ENCODE results near the gene ARSG. TPM values are rescaled to one million over a fixed set of nuclear protein-coding genes. Genes with fewer than 3 reads are reported as not detected.

Gene ARSG
- total and polyA plus RNA-seq, 9 of the 15 experiments (the other 6 are each of a cell fraction or from before 2014, with no cell fraction given) = 1.0 to 5.6 (median 1.8) TPM

GRCh38 chr17:68310152-68310551 is 18.9 kb downstream of the ARSG start:
- FAIRE-seq (no peak), DNase-seq (ENCODE audit: extremely low read depth in 1 of 4, low spot score in 3 of 4) (peak in 1 of 4 experiments; percentile 20), ATAC-seq (0 out of 3 replicates have a peak, but pooled peaks have one; percentile 36)
- no peak for TF ChIP-seq LARP7 (IDR thresholded peaks at IDR 0.05)
- TF ChIP-seq ZEB2 (IDR thresholded peaks at IDR 0.05) = no peak
- TF ChIP-seq ELF2 (CRISPR knock-in tag; IDR thresholded peaks at IDR 0.05) = no peak
- no peak for TF ChIP-seq PRMT5 (CRISPR knock-in tag; IDR thresholded peaks at IDR 0.05)
- TF ChIP-seq CTCF (IDR thresholded peaks at IDR 0.05 in 2 of 3, conservative IDR thresholded peaks at IDR 0.05 in 1 of 3; ENCODE audit: insufficient read depth in 2 of 3, low read depth in 1 of 3, low read length in 3 of 3) = no peak
- TF ChIP-seq THRB (CRISPR knock-in tag; conservative IDR thresholded peaks at IDR 0.05) = no peak
- no peak for TF ChIP-seq ZFP36 (IDR thresholded peaks at IDR 0.05; ENCODE audit: low read depth, low read length, partially characterized antibody)
- no peak for TF ChIP-seq SMARCC2 (IDR thresholded peaks at IDR 0.05; ENCODE audit: low read depth)
- TF ChIP-seq ZNF699 (CRISPR knock-in tag; IDR thresholded peaks at IDR 0.05; ENCODE audit: insufficient replicate concordance) = no peak
- no peak for TF ChIP-seq RAD51 (IDR thresholded peaks at IDR 0.05; ENCODE audit: borderline replicate concordance, low read depth)
- no peak for TF ChIP-seq ESRRA (IDR thresholded peaks at IDR 0.05; ENCODE audit: borderline replicate concordance, low read depth)
- in situ Hi-C loops (cut with MboI) (no loop called here), intact Hi-C loops (cut with micrococcal nuclease) (no loop called here)
- H3K9me1 ChIP-seq (ENCODE audit: control insufficient read depth, insufficient read depth, low read length) = no peaks in the 10 kb centered on the region
- H3K79me2 ChIP-seq (ENCODE audit: control insufficient read depth, insufficient read depth, low read length) = no peaks in the 10 kb centered on the region
- no peaks in the 10 kb centered on the region for H4K20me1 ChIP-seq (replicated peaks; ENCODE audit: control insufficient read depth, insufficient read depth, low read length)
- no peak overlapping the region for H2AFZ ChIP-seq (ENCODE audit: low read depth, low read length)
- ChIA-PET POLR2A (no interaction called here), CTCF (ENCODE audit: low intra/inter-chr PET ratio) (no interaction called here)
- H3K27ac ChIP-seq (ENCODE audit: extremely low read depth, low read depth, low read length) = no peak overlapping the region
- H3K4me2 ChIP-seq (ENCODE audit: insufficient read depth, low read length) = no peak overlapping the region
- no peak overlapping the region for H3K9ac ChIP-seq (ENCODE audit: insufficient read depth in 1 of 2, low read depth in 2 of 2, low read length in 2 of 2)
- no TSS peak for BruUV-seq (replicated peaks)
- no peaks in the 10 kb centered on the region for H3K9me3 ChIP-seq (replicated peaks; ENCODE audit: control insufficient read depth, insufficient read depth, low read depth, low read length)
- no peaks in the 10 kb centered on the region for H3K36me3 ChIP-seq (ENCODE audit: control insufficient read depth, insufficient read depth, low read length)
- no peak overlapping the region for H3K4me3 ChIP-seq
- 4% methylated on average over 8 of the region's 8 CpGs for WGBS (ENCODE audit: insufficient coverage, low coverage, missing lambda C conversion rate)
- peaks cover 14 to 32% of the 10 kb centered on the region in 2 experiments; a peak in 3 of 5 replicates for H3K27me3 ChIP-seq (ENCODE audit: control insufficient read depth in 2 of 2, insufficient read depth in 2 of 2, low read length in 2 of 2)
- H3K4me1 ChIP-seq (replicated peaks in 1 of 2; ENCODE audit: control insufficient read depth in 2 of 2, insufficient read depth in 2 of 2, low read length in 2 of 2) = peaks cover 0 to 4% of the 10 kb centered on the region in 2 experiments; a peak in 1 of 5 replicates
